HG03175 (cell line): Measurements from ENCODE around the gene PRR29.

Source experiments
- ATAC-seq: cut with Tn5 transposase; IDR thresholded peaks from one replicate; pipeline ENCODE4 v1.9.1; 2021; ENCODE audit warnings: mild to moderate bottlenecking, moderate library complexity; ENCODE audit not compliant: unreplicated experiment

The PRR29 gene

DNA sequence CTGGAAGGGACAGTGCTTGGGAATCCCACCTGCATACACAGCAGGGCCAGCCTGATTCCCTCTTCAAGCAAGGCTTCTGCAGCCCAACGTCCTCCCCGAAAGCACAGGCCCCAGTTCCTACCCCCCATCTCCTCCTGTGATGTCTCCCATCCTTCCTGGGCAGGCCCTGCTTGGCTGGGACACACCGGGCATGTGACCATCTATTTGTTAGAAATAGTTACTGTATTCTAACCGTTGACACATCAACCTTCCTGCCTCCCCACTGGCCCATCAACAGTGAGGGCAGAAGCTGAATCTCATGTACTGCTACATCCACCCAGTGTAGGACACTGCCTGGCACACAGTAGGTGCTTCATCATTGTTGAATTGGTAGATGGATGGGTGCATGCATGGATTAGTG lies 10.7 kb downstream of the PRR29 start:
- no peak for ATAC-seq

DNA sequence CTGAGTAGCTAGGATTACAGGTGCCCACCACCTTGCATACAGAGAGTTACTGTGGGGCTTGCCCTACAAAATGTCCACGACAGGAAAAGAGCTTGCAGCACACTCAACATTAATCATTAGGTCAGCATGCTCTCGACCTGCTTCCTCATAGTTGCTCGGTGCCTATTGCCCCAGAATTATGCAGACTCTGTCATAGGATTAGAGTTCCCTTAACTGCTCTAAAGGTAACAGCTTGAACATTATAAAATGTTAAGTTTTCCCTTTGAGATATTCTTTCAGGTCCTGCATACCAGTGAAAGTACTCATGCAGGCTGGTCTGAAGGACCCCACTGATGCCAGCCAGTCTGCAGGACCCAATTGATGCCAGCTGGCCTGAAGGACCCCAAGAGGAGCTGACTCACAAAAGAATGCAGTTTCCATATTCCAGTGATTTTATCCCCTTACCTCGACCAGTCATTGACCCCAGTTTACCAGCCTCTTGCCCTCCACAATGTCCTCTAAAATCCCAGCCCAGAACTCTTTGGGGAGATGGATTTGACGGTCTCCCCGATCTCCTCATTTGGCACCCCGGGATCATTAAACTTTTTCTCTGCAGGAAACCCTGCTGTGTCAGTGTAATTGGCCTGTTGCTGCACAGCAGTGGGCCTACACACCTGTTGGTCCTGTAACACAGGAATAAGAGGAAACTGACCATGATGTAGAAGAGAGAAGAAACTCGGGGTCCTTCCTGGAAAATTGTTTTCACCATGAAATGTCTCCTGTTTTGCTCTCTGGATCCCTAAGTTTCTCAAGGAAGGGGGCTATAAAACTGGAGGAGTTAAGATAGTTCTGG lies 11.6 kb downstream of the PRR29 start:
- no peak for ATAC-seq

DNA sequence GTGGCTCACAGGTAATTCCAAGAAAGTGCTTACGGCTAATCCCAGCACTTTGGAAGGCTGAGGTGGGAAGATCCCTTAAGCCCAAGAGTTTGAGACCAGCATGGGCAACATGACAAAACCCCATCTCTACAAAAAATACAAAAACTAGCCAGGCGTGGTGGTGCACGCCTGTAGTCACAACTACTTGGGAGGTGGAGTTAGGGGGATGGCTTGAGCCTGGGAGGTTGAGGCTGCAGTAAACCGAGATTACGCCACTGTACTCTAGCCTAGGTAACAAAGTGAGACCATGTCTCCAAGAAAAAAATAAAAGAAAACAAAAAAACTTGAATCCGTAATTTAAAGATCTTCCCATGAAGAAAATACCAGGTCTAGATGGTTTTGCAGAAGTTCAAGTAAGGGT lies 17.3 kb downstream of the PRR29 start:
- no peak for ATAC-seq

DNA sequence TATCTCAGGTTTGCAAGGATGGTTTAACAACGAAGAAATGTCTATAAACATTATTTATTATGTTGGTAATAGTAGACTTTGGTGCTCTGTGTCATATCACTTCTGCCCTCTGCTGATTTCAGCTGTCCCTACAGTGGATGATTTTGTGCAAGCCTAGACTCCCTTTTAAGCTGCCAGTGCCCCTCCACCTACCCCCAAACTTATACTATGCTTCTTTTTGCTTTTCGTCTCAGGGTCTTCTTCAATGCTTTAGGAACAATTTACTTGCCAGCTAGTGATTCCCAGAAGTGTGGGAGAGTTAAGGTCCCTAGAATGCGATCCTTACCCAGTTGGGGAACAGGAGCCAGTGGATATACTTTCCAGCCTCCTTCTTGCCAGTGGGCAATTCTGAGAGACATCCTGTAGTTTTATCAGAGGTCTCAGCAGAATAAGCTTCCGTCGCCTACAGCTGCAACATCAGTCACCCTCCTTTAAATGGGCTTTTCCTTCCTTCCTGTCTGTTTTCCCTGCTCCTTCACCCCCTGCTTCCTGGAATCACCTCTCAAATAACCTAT lies 18.2 kb downstream of the PRR29 start:
- no peak for ATAC-seq

DNA sequence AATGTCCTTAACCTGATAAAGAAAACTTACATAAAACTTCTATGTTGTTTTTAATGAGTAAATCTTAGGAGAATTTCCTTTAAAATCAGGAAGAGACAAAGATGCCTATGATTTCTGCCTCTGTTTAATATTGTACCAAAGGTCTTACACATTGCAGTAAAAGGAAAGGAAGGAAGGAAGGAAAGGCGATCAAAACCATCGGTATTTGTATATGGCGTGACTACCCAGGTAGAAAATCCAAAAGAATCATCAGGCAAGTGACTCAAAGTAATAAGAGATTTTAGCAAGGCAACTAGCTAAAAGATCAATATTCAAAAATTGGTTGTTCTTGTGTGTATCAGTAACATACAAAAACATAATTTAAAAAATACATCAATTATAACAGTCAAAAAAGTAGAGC lies 18.8 kb downstream of the PRR29 start:
- no peak for ATAC-seq

DNA sequence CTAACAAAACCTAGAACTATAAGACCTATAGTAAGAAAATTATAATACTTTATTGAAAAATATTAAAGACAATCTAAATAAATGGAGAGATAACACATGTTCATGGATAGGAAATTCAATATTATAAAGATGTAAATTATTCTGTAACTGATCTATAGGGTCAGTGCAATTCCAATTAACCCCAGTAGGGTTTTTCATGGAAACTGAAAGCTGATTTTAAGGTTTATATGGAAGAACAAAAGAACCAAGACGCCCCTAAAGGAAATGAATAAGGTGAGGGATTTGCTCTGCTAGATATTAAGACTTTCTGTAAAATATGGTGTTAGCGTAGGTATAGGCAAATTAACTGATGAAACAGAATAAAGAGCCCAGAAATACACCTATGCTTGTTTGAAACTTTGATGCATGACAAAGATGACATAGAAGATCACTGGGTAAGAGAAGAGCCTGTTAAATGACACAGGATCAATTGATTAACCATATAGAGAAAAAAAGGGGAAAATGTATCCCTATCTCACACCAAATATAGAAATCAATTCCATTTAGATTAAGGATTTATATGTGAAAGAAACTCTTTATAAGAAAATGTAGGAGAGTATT lies 19.3 kb downstream of the PRR29 start:
- ATAC-seq, result no peak

DNA sequence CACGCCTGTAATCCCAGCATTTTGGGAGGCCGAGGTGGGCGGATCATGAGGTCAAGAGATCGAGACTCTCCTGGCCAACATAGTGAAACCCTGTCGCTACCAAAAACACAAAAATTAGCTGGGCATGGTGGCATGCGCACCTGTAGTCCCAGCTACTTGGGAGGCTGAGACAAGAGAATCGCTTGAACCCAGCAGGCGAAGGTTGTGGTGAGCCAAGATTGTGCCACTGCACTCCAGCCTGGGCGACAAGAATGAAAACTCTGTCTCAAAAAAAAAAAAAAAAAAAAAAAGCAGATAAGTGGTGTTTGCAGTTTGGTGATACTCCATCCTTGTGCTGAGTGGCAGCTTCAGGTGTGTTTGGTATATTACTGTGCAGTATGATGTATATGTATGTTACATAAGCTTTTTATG lies 21.4 kb downstream of the PRR29 start:
- ATAC-seq, result peak; percentile 5

DNA sequence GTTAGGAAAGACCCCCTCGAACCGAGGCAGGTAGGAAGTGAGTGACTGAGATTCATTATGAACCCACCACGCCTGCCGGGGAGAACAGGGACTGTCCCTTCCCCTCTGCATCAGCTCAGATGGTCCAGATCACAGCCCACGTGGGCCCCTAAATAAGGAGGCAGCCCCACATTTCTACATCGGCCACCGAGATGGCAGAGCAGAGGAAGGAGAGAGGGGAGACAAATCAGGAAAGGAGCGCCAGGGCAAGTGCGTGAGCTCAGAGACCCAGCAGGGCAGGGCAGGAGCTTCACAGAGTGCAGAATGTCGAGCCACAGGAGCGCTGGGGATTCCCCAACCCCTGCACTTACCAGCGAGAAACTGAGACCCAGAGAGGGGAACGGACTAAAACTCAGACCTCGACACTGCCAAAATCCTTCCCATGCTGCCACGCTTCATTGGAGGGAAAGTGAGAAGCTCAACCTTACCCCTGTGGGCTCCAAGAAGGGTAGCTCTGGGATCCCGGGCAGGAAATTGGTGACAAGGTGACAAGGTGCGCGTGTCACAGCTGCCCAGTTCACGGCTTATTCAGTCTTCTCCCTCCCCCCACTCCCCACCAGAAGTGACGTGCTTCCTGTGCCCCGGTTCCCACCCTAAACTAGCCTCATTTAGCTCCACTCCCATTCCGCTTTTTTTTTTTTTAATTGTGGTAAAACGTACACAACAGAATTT lies 22.1 kb downstream of the PRR29 start, which contains the start of gene ICAM2:
Gene ICAM2, minus strand, starts transcription at position 578 of the 711 bp plus-strand sequence. CDS start 13,942 bp downstream, outside the sequence.
- peak; percentile 66 for ATAC-seq

DNA sequence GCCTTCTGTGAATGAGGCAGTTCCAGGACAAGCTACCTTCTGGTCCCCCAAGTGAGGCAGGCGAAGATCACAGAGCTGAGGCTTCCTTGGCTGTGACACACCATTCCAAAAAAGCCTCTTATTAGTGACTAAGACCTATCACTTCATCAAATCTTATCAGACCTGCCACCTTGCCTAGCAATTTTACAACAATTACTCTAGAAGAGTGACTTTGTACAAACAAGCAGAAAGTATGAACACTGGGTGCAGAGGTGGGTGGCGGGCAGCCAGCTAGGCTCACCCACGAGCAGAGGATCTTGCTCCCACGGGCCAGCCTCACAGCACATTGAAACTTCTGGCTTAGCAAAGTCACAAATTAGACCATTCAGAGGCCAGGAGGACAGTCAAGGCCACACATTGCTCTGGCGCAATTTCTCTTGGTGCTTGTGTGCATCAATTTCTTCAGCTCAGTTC lies 24.5 kb downstream of the PRR29 start:
- ATAC-seq, result no peak

DNA sequence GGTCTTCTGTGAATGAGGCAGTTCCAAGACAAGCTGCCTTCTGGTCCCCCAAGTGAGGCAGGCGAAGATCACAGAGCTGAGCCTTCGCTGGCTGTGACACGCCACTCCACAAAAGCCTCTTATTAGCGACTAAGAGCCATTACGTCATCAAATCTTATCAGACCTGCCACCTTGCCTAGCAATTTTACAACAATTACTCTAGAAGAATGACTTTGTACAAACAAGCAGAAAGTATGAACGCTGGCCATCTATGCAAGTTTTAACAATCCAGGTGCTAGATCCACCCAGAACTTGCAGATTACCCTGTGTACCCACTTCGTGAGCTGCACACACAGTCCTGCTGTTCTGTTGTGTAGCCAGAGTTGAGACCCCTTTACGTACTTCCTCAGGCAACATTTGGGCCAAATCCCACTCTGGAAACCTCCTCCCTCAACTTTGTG lies 26.1 kb downstream of the PRR29 start:
- no peak for ATAC-seq

DNA sequence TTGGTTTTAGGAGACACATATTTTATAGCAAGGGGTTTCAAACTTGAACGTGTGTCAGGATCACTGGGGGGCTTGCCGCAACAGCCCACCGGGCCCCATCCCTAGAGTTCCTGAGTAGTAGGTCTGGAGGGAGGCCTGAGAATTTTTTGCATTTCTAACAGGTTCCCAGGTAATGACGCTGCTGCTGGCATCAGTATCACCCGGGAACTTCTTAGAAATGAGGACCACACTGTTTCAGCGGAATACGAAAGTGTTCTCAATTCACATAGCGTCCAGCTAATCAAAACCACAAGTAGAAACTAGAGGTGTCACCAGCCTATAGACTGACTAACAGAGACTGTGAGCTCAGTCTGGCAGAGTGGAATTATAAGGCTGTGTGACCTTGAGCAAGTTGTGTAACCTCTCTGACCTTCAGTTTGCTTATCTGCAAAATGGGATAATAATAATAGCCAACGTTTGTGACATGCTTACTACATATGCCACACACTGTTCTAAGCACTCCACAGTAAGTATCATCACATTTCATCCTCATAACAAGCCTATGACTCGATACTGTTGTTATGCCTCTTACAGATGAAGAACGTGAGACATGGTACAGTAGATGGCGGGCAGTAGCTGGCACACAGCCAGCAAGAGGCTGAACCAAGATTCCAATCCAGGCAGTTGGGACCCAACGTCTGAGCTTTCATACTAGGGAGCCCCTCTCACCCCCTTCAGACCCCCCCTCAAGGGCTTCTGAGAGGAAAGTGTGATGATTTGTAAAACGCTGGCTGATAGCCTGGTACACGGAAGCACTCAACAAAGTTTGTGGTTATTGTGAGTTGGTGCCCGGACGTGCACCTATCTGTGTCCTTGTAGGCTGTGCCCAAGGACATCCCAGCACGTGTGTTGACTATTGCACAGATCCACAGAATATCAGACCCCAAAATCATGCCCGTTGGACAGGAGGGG lies 26.9 kb downstream of the PRR29 start:
- ATAC-seq, result no peak

DNA sequence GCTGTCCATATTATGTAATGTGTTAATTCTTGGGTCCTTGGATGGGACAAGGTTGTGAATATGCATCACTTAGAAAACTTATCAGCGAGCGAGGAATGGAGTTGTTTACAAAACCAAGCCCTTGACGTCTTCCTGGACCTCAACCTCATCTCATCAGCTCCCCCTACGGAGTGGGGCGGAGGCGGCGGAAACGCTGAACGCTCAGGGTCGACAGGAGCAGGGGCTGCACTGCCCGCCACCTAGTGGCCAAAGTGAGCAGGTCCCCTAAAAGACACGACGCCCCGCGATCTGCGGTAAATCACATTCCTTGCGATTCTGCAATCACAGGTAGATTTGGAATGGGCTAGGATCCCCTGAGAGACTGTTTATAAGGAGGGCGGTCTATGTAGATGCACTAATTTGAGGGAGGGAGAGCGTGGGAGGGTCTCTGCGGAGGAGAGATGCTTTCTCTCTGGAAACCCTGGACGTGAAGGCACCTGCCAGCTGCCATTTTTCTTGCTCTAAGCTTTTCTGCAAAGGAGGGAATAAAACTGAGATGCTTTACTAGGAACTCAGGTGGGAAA lies 27.7 kb downstream of the PRR29 start:
- ATAC-seq, result peak; percentile 66

DNA sequence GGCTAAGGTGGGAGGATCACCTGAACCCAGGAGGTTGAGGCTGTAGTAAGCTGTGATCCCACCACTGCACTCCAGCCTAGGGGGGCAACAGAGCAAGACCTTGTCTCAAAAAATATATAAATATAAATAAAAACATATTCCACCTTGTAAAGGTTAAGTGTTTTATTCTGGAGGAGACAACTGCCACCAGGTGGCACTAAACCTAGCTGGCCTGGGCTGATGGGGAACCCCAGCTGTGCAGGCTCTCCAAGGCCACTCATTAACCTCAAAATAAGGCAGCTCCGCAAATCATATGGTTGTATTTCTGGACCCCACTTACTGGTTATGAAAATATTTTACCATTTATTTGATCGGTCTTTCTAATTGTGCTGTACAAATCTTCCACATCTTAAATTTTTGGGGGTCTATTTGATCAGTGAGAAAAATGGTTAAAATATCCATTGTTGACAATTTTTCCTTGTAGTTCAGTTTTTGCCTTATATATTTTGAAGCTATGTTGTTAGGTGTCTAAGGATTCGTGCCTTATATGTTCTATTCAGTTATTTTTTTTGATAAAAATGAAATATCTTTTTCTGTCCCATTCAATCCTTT lies 30.8 kb downstream of the PRR29 start:
- no peak for ATAC-seq

DNA sequence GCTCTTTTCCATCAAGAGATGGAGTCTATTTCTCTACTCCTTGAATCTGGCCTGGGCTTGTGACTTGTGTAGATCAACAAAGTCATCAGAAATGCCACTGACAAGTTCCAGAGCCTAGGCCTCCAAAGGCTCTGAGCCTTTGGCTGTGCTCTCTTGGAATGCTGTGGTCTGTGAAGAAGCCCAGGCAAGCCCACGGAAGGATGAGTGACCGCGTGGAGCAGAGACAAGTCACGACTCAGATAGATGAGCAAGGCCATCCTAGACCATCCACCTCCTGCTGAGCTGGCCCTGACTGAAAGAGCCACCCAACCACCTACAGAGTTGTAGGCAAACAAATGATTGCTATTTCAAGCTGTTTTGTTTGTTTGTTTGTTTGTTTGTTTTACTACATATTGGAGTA lies 33.9 kb downstream of the PRR29 start:
- ATAC-seq, result no peak

DNA sequence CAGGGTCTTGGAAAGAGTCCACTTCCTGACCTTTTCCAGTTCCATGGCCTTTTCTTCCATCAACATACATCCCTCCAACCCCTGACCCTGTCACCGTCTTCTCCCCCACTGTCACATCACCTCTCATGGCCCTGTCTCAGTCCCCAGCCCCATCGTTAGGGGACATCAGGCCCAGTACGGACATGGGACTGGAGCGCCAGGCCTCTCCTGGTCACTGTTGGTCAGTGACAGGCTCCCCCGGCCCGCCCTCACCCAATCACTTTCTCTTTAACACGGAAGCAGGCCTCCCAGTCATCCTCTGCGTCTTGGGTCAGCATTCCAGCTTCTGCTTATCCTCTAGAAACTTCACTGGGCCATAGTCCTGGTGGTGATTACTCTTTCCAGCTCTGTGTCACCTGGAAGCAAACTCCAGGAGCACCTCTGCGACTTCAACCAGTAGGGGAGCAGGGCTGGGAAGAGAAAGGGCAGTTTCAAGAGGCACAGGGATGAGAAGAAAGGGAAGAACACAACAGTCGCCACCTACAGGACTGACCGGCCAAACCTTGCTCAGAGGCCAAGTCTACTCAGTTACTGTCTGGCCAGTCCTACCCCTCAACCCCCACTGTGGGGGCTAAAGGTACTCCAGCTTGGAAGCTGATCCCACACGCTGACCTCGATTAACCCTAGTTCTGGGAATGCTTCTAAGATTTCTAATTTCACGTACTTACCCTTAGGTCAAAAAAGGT lies 38.2 kb downstream of the PRR29 start:
- no peak for ATAC-seq

DNA sequence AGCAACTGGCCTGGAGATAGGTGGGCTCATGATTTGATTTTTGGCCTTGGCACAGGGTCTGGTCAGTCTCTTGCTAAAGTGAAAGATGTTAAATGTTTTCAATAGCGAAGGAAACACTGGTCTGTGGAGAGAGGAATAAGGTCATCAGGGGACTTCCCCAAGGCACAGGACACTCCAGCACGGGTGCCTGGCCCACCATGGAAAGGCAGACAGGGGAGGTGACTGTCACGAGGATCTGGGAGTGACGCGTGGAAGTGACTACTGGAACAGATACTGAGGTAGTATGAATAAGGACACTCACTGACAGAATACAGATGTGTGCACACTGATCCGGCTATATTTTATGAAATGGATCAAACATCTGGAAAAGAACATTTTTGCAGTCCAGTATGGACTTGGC lies 39.0 kb downstream of the PRR29 start:
- no peak for ATAC-seq

DNA sequence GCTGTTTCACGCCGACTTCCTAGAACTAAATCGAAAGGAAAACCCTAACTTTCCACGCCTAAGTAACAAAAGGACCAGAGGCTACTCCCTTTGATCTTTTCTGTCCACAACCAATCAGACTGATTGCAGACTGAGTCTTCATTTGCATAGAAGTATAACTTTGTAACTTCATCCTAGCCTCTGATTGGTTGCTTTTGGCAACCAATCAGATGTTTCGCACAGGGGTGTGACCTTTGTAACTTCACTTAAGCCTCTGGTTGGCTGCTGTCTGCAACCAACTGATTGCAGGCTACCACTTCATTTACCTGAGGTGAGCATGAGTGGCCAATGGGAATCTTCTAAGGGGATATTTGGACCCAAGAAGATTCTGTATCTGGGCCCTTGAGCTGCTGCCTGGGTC lies 39.7 kb downstream of the PRR29 start:
- no peak for ATAC-seq

DNA sequence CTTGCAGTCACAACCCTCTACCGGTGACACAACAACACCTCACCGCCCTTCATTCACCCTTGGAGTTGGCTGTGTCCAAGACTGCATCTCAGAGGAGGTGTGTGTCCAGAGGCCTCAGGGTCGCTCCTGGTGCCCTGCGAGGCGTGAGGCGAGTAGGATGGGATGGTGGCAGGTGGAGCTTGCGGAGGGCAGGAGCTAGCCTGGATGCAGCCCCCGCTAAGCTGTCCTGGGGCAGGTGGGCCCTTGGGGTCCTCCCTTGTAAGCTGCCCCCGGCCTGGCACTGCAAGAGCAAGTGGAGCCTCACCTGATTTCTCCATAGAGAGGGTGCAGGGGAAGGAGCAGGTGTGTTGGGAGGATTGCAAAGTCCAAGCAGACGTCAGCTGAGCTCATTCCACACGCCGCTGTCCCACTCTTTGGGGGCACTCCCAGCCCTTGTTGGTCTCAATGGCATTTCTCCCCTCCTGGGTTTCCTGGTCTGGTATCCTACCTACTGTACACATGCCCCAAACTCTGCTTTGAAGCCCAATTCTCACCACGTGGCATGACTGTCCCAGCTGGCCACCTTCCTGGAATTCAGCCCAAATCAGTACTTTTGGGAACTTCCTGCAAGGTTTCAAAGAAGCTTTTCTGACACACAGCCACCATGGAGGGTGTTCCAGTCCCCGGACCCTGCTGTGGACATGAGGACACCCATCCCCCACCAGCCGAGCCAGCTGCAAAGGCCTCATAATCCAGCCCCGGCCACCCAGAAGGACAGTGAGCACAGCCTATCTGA lies 40.4 kb downstream of the PRR29 start:
- ATAC-seq, result no peak
